GM19193 (cell line): ENCODE results near the gene SNRPE.
A peak's percentile ranks its signal among the peaks of the same experiment; 100 is the strongest.

ENCODE experiments used
- POLR2A ChIP-seq: IDR thresholded peaks from 4 replicates; pipeline ENCODE4 v1.6.1; 2011; ENCODE audit not compliant: insufficient read depth, insufficient read length; ENCODE audit errors: extremely low read depth

SNRPE gene

DNA sequence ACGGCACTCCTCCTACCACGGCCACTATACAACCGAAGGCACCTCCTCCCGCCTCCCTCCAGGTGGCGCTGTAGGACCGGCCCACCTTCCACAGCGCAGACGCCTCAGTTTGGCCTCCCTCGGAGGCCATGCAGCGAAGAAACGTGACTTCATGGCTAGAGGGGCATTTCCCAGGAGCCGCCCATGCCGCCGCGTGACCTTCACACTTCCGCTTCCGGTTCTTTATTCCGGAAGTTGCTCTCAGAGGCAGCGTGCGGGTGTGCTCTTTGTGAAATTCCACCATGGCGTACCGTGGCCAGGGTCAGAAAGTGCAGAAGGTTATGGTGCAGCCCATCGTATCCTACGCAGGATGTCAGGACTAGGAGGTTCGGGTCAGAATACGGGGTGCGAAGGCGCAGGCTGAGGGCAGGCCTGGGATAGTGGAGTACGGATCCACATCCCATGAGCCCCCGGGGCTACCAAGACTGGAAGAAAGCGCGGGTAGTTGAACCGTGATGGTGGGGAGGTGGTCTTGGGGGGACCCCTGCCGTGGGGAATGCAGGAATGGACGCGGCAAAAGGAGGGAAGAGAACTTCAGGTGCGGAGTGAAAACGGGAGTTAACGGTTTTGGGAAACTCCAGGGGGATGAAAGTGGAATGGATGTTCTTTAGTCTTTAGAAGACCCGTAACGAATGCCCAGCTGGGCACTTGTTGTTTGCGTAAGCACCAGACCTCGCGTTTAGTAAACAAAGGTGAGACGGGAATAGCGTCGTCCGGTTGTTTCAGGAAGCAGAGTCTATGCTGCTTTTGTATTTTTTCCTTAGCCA, at the start of gene SNRPE:
TSS of gene SNRPE (plus strand) at position 221 of the 806 bp plus-strand sequence. CDS start at position 282, 61 bp downstream.
- peak; percentile 88 for TF ChIP-seq POLR2A

DNA sequence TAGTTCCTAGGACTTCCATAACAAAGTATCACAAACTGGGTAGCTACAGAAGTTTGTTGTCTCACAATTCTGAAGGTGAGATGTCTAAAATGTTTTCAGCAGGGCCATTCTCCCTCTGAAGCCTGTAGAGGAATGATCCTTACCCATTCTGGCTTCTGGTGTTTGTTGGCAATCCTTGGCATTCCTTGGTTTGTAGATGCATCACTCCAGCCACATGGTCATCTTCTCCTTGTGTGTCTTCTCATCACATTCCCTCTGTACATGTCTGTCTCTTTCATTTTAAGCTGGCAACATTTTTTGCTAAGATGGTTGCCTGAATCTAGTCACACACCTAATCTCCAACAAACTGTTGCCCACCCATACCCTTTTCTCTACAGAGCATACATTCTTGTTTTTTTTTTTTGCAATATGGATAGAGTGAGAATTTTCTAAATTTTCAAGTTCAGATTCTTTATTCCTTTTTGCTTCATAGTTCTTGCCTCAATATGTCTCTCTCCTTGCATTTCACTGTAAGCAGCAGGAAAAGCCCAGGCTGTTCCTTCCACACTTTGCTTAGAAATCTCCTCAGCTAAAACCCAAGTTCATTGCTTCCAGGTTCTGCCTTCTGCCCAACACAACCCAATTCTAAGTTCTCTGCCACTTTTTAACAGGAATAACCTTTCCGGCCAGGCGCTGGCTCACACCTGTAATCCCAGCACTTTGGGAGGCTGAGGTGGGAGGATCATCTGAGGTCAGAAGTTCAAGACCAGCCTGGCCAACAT, 47.6 kb upstream of the SNRPE start:
- no peak for TF ChIP-seq POLR2A

DNA sequence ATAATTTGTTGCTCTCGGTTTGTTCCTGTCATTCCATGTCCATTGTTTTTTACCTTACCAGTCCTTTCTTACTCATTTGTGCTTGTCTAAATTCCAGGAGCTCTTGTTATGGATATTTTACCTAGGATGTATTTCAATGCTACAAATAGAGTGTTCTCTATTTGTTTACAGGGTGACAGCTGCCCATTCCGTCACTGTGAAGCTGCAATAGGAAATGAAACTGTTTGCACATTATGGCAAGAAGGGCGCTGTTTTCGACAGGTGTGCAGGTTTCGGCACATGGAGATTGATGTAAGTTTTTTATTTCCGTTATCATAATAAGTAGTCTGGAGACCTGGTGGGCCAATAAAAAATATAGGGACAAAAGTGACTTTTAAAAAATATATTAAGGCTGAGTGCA, 43.0 kb upstream of the SNRPE start:
- TF ChIP-seq POLR2A = no peak

DNA sequence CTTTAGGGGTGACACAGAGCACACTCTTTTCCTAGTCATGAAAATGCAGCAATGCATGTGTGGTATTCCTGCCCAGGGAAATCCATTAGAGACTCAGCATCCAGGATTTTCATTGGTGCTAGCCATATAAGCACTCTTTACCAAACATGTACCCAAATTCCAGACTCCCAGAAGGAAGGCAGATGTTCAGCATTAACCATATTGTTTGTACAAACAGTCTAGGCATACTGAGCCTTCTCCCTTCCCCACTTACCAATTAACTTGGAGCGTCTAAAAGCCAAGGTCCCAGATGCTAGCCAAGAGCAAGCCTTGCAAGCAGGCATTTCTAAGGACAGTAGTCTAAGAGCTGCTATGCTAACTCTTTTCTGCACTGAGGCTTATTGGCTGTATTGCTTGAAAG, 38.1 kb upstream of the SNRPE start:
- TF ChIP-seq POLR2A = no peak

DNA sequence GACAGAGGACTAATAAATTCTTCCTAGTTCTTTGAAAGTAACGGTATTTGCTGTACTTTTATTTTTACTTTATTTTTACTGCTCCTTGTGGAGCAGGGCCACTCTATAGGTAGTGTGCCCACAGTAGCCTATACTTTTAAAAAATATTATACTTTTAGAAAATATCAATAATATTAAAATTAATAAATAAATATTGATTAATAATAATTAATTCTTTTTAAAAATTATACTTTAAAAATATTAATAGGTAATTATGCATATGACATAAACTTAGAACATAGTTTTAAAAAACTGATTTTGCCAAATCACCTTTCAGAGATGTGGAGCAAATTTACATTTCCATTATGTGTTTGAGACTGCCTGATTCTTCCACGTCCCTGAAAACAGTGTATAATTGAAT, 35.2 kb upstream of the SNRPE start:
- no peak for TF ChIP-seq POLR2A

DNA sequence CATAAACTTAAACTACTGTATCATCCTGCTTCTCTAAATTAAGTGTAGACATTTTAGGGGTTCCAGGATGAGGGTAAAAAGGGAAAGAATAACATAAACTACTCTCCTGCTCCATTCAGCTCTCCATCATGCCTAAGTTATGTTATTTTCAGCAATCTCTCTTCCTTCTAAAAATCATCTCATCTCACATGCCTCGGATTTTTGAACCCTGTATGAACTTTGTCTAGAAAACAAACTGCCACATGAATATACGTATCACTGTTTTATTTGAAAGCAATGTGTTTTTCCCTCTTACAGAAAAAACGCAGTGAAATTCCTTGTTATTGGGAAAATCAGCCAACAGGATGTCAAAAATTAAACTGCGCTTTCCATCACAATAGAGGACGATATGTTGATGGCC, 33.4 kb upstream of the SNRPE start:
- no peak for TF ChIP-seq POLR2A

DNA sequence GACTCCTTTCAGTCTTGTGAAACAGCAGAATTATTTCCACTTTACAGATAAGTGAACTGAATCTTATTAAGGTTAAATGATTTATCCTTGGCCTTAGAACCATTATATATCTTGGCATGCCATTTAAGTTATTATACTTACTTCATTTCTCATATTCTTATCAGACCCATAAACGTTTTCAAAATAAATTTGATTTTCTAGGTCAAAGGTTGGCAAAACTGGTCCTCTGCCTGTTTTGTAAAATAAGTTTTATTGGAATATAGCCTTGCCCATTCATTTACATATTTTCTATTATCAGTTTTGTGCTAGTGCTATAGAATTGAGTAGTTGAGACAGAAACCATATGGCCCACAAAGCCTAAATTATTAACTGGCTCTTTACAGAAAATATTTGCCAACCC, 32.9 kb upstream of the SNRPE start:
- TF ChIP-seq POLR2A = no peak

DNA sequence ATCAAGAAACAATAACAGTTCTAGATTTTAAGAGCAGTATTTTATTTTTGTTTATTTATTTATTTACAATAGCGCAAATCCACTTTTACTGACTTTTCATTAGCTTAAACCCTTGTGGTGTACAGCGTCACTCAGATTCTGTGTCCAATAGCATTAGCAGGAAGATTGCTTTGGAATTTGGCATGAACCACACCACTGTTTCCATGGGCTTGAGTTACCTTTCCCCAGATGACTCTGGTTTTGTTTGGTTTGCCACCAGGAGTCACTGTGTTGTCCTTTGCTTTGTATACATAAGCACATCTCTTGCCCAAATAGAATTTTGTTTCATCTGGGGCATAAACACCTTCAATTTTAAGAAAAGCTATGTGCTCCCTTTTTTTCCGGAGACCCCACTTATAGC, 25.9 kb upstream of the SNRPE start:
- TF ChIP-seq POLR2A = no peak

DNA sequence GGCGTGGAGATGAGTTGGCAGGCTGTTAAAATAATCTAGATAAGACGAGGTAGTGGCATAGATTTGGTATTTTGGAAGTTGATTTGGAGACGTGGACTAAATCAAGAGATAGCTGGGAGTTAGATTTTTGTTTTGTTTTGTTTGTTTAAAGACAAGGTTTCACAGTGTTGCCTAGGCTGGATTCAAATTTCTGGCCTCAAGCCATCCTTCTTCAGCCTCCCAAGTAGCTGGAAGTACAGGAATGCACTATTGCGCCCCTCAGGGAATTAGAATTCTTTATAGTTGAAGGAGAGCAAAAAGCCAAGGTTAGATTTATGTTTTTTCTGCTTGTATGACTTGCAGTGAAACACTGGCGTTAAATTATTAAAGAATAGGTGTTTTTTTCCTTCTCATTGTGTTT, 22.3 kb upstream of the SNRPE start:
- no peak for TF ChIP-seq POLR2A

DNA sequence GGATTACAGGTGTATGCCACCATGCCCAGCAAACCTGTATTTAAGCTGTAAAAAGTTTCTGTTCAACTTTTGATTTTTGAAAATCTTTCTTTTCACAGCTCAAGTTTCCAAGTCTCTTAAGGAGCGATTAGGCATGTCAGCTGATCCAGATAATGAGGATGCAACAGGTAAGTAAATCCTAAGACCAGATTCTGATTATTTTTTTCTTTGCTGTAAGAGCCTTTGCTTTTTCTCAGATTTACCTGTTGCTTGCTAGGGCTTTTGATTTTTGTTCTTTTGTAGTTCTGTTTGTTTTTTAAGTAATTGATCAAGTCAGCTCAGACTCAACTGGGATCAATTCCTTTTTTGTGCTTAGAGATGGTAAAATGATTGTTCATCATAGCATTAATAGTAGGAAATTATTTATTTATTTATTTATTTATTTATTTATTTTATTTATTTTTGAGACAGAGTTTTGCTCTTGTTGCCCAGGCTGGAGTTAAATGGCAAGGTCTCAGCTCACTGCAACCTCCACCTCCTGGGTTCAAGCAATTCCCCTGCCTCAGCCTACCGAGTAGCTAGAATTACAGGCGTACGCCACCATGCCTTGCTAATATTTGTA, 21.1 kb upstream of the SNRPE start:
- no peak for TF ChIP-seq POLR2A

DNA sequence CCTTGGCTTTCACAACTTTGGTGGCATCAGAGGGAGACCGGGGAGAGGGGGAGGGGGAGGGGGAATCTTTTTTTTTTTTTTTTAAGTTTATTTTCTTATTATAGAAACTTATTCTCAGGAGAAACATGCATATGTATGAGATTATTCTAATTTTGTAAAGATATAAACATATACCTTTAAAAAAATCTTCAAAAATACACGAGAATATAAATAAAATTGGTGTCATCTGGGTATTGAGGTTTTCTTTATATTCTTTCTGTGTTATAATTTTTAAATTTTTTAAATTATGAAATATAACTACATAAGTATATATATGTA, 18.9 kb upstream of the SNRPE start:
- no peak for TF ChIP-seq POLR2A

DNA sequence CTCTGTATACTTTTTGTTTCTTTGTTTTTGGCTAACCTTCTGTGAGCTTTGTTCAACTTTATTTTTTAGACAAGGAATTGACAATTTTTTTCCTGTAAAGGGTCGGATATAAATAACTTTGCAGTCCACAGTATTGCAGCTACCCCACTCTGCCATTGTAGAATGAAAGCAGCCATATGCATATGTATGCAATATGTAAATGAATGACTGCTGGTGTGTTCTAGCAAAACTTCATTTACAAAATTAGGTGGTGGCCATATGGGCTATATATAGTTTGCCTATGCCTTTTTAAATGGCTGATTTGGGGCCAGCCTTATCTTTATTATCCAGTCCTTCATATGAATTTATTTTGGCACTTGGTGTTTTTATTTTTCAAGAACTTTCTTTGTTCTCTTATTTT, 18.0 kb upstream of the SNRPE start:
- no peak for TF ChIP-seq POLR2A

DNA sequence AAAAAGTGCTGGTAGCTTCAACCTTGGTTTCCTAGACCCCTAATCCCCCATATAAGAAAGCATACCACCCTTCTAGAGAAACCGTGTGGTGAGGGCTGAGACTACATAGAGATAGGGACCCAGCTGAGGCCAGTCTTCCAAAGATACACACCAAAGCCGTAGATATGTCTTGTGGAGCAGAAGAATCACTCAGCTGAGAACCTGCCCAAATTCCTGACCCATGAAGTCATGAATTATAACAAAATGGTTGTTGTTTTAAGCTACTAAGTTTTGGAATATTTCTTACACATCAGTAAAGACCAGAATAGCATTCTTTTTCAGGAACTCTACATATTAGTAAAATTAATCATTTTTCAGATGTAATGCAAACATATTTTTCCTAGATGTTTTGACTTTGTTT, 3.3 kb upstream of the SNRPE start:
- no peak for TF ChIP-seq POLR2A

DNA sequence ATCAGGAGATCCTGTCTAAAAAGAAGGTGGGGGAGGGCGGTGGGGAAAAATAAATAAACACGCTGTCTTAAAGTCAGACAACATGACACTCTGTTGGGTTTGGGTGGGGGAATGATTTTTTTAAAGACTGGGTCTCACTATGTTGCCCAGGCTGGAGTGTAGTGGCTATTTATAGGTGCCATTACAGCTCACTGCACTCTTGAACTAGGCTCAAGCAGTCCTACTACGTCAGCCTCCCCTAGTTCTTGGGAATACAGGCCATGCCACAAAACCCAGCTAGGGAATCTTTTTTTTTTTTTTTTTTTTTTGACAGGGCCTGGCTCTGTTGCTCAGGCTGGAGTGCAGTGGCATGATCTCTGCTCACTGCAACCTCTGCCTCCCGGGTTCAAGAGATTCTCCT, 2.4 kb upstream of the SNRPE start:
- no peak for TF ChIP-seq POLR2A

DNA sequence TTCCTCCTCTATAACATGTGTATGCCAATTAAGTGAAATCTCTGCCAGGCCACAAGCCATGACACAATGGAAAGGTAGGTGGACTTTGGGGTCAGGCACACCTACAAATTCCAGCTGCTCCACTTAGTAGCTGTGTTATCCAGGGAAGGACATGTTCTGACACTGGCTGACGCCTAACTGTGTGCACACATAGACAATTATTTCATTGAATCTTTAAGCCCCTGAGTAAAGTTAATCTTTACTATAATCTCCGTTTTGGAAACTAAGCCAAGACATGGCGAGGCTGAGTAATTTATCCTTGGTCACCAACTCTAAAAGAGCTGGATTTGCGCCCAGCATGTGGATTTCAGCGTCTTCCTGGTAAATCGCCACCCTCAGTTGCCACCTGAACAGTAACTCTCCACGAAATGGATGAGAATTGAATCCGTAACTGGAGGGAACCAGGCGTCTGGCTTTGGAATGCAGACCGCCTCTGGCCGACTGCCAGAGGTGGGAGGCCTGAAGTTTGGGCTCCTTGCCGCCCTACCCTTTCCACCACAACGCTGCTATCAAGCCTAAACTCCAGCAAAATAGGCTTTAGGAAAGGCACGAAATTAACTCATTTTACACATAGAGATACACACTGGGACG, 888 bp upstream of the SNRPE start:
- no peak for TF ChIP-seq POLR2A
